SIG-M5 (cell line): Measurements from ENCODE around the gene VAV3.

Experiments
- DNase-seq: peaks from one replicate; lab custom pipeline; 2025; lab: John Stamatoyannopoulos, UW

Gene VAV3

DNA sequence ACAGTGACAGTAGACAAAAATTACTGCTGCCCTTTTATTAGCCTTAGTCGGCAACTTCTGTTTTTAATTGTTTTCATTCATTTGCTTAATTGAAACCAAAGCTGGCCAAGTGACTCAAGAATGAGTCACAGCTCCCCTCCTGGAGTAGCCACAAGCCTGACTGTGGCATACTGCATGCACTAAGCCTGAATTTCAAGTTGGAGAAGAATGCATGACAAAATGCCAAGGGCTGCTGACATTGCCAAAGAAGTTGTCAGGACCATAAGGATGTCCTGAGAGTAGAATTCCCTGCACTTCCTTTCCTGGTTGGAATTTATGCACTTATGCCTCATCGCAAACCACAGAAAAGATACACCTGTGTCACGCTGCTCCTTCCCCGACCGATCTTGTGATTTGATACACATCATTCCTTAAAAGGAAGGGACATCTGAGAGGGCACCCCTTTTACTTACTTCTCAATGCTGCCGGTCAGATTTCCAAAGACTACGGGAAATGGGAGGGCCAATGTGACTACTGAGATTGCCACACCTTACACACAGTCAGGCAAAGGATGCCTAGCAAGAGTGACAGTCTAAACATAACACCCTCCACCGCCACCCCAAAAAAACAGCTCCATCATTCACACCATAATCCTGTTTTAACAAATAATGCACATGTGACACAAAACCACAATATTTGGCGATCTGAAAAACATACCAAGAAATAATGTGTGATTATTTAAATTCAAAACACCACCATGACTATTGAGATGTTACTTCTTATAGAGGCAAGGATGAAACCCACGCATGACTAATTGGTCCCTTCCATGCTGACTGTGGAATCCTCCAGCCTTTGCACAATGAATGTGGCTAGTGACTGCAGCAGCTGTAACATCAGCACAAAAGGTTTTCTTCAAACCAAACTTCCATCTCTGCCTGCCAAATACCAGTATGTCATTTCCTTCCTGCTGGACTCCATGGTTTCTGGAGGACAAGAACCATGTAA lies 28.2 kb downstream of the VAV3 start:
- DNase-seq = peak; percentile 41

DNA sequence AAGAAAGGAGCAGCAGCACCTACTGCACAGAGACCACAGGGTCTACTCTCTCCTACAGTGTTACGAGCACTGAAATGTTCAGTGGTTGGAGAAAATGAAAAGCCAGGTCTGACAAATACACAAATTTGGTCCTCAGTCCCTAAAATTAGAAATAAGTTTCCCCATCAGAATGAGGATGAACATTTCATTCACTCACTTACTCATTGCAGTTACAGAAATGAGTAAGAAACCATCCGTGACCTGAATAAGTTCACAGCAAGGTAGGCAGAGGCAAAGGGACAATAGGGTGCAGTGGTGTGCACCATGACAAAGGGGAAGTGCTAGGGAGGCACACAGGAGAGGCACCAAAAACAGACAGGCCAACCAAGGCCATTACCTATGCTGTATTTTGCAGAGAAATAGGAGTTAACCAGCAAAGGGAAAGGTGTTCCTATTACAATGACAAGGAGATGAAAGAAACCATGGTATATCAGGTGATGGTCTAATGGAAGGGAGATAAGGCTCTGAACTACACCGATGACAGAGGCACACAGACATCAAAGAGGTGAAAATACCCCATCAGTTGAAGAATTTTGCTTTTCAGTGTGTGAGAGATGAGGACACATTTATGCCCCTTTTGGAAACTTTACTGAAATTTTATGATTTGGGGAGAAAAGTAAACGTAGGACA lies 29.4 kb downstream of the VAV3 start:
- DNase-seq = no peak

GRCh38 chr1:107934578-107934977 lies 30.4 kb downstream of the VAV3 start:
- DNase-seq = no peak

GRCh38 chr1:107933736-107934135 lies 31.2 kb downstream of the VAV3 start:
- DNase-seq = no peak

- DNase-seq = no peak
Measured at GRCh38 chr1:107930292-107930691, 34.7 kb downstream of the VAV3 start.

- DNase-seq = no peak
Measured at GRCh38 chr1:107927820-107928219, 37.2 kb downstream of the VAV3 start.

DNA sequence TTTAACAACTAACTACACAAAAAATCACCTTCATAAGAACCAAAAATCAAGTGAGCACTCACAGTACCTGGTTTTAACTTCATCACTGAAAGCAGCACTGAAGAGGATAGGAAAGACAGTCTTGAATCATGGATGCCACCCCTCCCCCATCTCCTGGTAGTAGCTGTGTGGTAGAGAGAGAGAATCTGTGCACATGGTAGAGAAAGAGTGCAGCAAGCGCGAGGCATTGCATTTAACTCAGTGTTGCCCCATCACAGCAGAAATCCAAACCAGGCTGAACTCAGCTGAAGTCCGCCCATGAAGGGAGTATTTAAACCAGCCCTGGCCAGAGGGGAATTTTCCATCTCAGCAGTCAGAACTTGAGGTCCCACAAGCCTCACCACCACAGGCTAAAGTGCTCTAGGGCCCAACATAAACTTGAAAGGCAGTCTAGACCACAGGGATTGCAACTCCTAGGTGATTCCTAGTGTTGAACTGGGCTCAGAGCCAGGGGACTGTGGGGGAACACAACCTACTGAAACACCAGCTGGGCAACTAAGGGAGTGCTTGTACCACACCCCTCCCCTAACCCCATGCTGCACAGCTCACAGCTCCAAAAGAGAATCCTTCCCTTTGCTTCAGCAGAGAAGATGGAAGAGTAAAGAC lies 38.4 kb downstream of the VAV3 start:
- DNase-seq = no peak

DNA sequence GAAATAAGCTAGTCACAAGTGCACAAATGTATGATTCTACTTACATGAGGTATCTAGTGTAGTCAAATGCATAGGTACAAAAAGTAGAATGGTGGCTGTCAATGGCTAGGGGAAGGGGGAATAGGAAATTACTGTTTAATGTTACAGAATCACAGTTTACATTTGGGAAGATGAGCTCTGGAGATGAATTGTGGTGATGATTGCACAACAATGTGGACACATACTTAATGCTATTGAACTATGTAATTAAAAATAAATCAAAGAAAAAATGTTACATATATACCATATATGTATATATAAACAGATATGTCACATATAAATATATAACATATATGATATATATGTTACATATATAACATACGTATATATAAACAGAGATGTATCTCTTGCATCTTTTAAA lies 39.4 kb downstream of the VAV3 start:
- DNase-seq = no peak

- no peak for DNase-seq
Measured at GRCh38 chr1:107920999-107921398, 44.0 kb downstream of the VAV3 start.

DNA sequence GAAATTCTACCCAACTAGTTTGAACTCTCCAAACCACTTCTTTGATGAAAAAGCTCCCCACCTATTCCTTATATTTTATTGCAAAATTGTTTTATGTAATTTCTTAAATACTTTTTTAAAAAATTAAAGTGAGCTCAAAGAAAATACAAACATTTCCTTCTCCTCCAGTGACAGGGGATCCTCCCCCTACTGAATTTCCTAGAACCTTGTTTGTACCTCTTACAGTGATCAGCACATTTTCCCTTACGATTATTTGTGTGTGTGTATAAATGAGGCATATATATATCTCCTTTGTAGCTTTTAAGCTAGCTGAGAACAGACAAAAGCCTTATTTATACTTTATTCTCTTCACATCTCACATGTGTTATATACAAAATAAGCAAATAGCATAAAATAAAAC lies 44.4 kb downstream of the VAV3 start:
- no peak for DNase-seq

DNA sequence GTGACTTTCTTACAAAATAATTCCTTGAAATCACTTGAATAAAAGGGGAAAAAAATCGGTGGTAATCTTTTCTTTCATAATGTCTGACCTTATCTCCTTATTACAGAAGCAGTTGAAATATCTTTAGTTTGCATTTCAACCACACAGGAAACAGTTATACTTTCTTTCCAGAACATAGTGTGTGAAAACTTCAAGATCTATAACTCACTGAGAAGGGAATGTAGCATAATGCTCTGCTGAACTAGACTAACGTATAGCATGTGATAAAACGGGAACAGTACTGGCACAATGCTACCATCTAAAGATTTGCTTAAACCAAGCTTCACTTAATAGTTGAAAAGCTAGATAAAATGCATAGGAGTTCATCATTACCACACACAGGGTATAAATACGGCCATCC lies 45.0 kb downstream of the VAV3 start:
- DNase-seq = no peak

DNA sequence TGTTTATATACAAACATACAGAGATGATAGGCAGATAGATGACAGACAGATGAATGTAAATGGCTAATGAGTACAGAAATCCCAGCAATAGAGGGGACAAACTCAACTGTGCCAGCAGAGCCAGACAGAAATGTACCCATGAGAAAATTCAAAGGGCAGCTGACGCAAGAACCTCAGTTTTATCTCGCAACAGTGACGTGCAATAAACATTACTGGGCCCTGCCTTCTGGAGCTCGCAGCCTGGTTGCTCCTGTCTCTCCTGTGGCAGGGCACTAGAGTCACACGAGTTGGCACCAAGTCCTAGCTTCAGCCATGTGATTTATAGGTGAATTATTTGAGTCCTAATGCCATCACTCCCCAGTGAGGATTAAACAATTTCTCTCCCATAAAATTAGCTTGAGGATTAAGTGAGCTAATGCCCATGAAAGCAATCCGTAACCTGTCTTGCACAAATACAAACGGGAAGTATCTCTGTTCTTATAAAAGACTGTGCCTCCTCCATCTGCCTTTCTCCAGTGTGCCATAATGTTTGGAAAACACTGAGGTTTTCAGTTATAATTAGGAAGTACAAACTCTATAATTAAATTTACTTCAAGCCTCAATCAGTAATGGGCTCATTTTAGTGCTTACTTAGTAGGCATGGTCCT lies 50.7 kb downstream of the VAV3 start:
- no peak for DNase-seq

DNA sequence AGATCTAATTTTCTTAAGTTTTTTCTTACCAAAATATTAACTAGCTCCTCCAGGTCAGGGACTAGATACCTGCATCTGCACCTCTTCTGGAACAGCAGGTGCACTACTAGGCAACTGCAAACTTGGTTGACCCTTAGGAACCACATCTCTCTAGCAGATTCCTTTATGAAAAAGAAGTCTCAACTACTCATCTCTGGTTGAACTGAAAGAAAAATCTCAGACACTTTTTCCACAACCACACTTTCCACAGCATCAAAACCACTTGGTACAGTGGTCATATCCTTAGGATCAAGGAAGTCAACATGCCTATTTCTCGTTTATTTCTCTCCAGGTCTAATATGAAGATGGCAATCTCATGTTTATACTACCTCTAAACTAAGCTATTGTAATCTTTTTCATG lies 52.3 kb downstream of the VAV3 start:
- DNase-seq = no peak

GRCh38 chr1:107900090-107900945 lies 64.7 kb downstream of the VAV3 start:
- no peak for DNase-seq

DNA sequence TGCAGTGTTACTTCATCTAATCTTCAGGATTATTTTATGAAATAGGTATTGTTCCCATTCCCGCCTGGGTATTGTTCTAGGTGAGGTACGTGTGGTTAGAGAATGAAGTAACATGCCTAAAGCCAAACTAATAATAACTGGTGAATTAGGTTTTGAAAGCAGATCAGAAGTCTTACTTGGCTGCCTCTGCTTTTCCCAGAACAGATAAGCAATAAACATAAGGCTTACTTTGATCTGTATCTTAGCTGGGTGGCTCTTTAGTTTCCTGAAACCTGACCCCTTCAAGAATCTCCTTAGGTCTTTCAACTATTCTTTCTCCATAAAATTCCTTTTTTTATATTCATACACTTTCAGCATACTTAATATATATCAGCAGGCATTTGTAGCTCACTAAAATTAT lies 65.3 kb downstream of the VAV3 start:
- no peak for DNase-seq

DNA sequence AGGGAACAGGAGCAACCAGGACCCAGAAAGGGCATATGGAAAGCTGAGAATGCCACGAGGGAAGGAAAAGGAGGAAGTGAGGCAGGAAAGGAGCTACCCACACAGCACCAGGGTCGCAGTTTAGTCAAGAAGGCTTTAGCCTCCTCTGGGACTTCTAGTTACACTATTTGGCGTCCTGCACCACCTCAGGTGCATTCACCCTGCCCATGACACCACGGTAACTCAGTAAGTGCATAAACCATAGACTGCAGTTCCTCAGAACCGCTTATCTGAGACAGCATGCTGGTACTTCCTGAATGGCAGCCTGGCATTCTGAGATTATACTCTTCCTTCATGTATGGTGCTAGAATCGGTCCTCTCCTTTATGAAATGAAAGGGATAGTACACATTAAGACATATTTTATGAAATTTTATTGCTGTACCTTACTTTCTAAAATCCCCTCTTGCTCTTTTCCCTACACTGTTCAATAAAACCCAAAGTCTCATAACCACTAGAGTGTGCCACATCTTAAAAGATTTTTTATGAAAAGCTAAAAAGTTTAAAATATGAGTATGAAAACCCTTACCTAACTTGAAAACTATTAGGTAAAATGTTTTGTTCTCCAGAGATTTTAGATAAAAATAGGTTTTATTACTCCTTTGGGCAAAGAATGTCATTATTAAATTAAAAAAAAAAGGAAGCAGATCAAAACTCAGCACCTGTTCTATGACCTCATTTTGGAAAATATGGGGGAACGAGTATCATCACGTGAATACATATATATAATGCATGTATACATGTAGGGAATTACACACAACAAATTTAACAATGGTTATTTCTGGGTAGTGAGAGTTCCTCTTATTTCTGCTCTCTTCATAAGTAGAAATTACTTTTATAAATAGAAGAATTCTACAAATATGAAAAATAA lies 67.3 kb downstream of the VAV3 start:
- no peak for DNase-seq

DNA sequence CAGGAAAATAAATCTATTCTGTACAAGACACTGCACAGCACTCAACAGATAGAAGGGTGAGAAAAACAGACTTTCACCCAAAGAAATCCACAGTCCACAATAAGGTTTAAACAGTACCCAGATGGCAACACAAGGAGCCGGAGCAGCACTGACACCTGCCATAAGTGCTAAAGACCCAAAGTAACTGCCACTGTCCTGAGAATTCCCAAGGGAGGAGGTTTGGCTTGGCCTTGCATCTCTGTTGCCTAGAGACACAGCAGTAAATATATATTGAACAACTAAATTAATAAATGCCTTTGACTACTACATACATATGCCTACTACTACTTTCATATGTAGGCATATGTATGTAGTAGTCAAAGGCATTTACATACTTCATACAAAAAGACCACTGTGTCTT lies 68.0 kb downstream of the VAV3 start:
- DNase-seq = no peak

DNA sequence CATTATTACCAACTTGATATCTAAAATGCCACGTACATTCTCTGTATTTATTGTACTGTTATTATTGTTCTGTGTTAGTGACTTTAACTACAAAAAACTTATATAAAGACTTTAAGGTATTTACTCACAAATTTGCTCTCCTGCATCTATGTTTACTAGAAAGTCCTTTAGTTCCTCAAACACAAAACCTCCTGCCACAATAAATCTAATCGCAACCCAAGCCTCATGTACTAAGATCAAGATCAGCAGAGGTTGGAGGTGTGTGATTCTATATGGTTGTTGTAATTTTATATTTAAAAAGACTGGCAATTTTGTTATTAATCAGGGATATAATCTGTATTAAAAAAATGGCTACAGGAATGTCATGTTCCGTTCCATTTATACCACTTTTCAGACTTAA lies 68.6 kb downstream of the VAV3 start:
- DNase-seq = no peak

- no peak for DNase-seq
Measured at GRCh38 chr1:107895403-107896191, 69.4 kb downstream of the VAV3 start.

DNA sequence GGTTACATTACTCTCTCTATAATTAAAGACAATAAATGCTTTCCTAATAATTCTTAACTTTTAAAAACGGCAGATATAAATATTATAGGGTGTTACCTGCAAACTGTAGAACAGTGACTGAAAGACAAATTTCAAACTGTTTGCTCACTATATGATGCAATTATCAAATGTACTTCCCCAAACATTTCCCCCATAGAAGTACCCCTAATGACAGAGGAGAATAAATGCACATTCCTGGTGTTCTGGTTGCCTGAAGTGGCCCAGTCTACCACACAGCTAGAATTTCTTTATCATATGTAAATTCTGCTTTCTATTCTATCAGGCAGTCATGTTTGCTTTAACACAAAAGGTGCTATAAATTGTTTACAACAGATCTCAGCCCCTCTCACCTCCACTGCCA lies 70.4 kb downstream of the VAV3 start:
- DNase-seq = no peak
